MM.1S (cell line): ENCODE data around the gene CACNA1H.

Experiments used
- DNase-seq: peaks from one replicate; pipeline ENCODE4 v3.0.0-alpha.2; 2015
- H2AFZ ChIP-seq: fragments of 300-600 bp; sonication (generic); 2 replicates; pipeline ENCODE4 v1.6.0; 2016; ENCODE audit warnings: antibody characterized with exemption, low read length
- H3F3A ChIP-seq: fragments of 300-600 bp; sonication (generic); 2 replicates; pipeline ENCODE4 v1.6.1; 2016; ENCODE audit warnings: mild to moderate bottlenecking, antibody characterized with exemption, low read length, moderate library complexity, mixed read lengths; ENCODE audit not compliant: insufficient read depth
- H3K27ac ChIP-seq: fragments of 300-600 bp; sonication (generic); 2 replicates; pipeline ENCODE4 v1.5.1; 2016; ENCODE audit warnings: mild to moderate bottlenecking, low read length
- H3K27me3 ChIP-seq: fragments of 300-600 bp; sonication (generic); replicated peaks from 2 replicates; pipeline ENCODE4 v1.6.0; 2016; ENCODE audit warnings: low read length; ENCODE audit not compliant: insufficient read depth
- H3K36me3 ChIP-seq: fragments of 300-600 bp; sonication (generic); replicated peaks from 2 replicates; pipeline ENCODE4 v1.6.1; 2016; ENCODE audit warnings: mild to moderate bottlenecking, low read length, mixed read lengths; ENCODE audit not compliant: insufficient read depth
- H3K4me1 ChIP-seq: fragments of 300-600 bp; sonication (generic); 2 replicates; pipeline ENCODE4 v1.6.1; 2016; ENCODE audit warnings: low read length, mixed read lengths
- H3K4me2 ChIP-seq: fragments of 300-600 bp; sonication (generic); 2 replicates; pipeline ENCODE4 v1.6.0; 2016; ENCODE audit warnings: low read depth, low read length
- H3K4me3 ChIP-seq: fragments of 300-600 bp; sonication (generic); 2 replicates; pipeline ENCODE4 v1.5.1; 2016; ENCODE audit warnings: low read length, mixed read lengths
- H3K79me2 ChIP-seq: fragments of 300-600 bp; sonication (generic); 2 replicates; pipeline ENCODE4 v1.6.1; 2016; ENCODE audit warnings: mixed run types, low read length, mixed read lengths
- H3K9ac ChIP-seq: fragments of 300-600 bp; sonication (generic); 2 replicates; pipeline ENCODE4 v1.6.1; 2016; ENCODE audit warnings: low read length, mixed read lengths
- H3K9me2 ChIP-seq: fragments of 300-600 bp; sonication (generic); replicated peaks from 2 replicates; pipeline ENCODE4 v1.6.1; 2016; ENCODE audit warnings: mild to moderate bottlenecking, low read length, mixed read lengths; ENCODE audit not compliant: insufficient read depth
- H3K9me3 ChIP-seq: fragments of 300-600 bp; sonication (generic); replicated peaks from 2 replicates; pipeline ENCODE4 v1.6.1; 2016; ENCODE audit warnings: mild to moderate bottlenecking, low read length, mixed read lengths; ENCODE audit not compliant: insufficient read depth
- H4K20me1 ChIP-seq: fragments of 300-600 bp; sonication (generic); 2 replicates; pipeline ENCODE4 v1.6.1; 2016; ENCODE audit warnings: mild to moderate bottlenecking, low read length, moderate library complexity, mixed read lengths; ENCODE audit not compliant: insufficient read depth
- CTCF ChIP-seq: fragments of 300-600 bp; sonication (generic); IDR thresholded peaks from 2 replicates; pipeline ENCODE4 v1.5.1; 2016; ENCODE audit warnings: antibody characterized with exemption, low read length, mixed read lengths
- EZH2 ChIP-seq: fragments of 300-600 bp; sonication (generic); optimal IDR thresholded peaks from 2 replicates; pipeline ENCODE3; 2017; ENCODE audit warnings: low read depth, mild to moderate bottlenecking, antibody characterized with exemption, low read length, mixed read lengths
- EZH2phosphoT487 ChIP-seq: fragments of 300-600 bp; sonication (generic); IDR thresholded peaks from 2 replicates; pipeline ENCODE4 v1.6.1; 2018; ENCODE audit warnings: antibody characterized with exemption, low read length

The CACNA1H gene

GRCh38 chr16:1214719-1215118 is 61.8 kb downstream of the CACNA1H start:
- no peak overlapping the region for H3K27ac ChIP-seq
- no peak overlapping the region for H3K9ac ChIP-seq
- H3K4me1 ChIP-seq: no peaks in the 10 kb centered on the region
- no peak overlapping the region for H3K4me3 ChIP-seq
- H3F3A ChIP-seq: no peaks in the 10 kb centered on the region
- H3K4me2 ChIP-seq: no peak overlapping the region
- H3K36me3 ChIP-seq: no peaks in the 10 kb centered on the region
- H4K20me1 ChIP-seq: no peaks in the 10 kb centered on the region
- TF ChIP-seq CTCF (no peak), EZH2phosphoT487 (no peak), EZH2 (no peak)
- no peaks in the 10 kb centered on the region for H3K79me2 ChIP-seq
- H3K9me3 ChIP-seq: no peaks in the 10 kb centered on the region
- H3K27me3 ChIP-seq: peaks cover 96% of the 10 kb centered on the region
- no peak overlapping the region for H2AFZ ChIP-seq
- H3K9me2 ChIP-seq: no peaks in the 10 kb centered on the region
- DNase-seq: no peak

GRCh38 chr16:1215574-1216295 is 62.8 kb downstream of the CACNA1H start:
- H3F3A ChIP-seq: no peaks in the 10 kb centered on the region
- H2AFZ ChIP-seq: no peak overlapping the region
- no peaks in the 10 kb centered on the region for H3K36me3 ChIP-seq
- no peak overlapping the region for H3K4me3 ChIP-seq
- H3K27me3 ChIP-seq: peaks cover 98% of the 10 kb centered on the region
- no peaks in the 10 kb centered on the region for H4K20me1 ChIP-seq
- no peak for TF ChIP-seq EZH2phosphoT487
- no peak for TF ChIP-seq EZH2
- TF ChIP-seq CTCF: no peak
- H3K9me3 ChIP-seq: no peaks in the 10 kb centered on the region
- no peak overlapping the region for H3K27ac ChIP-seq
- no peaks in the 10 kb centered on the region for H3K79me2 ChIP-seq
- H3K9me2 ChIP-seq: no peaks in the 10 kb centered on the region
- no peak overlapping the region for H3K9ac ChIP-seq
- no peaks in the 10 kb centered on the region for H3K4me1 ChIP-seq
- DNase-seq: no peak
- no peak overlapping the region for H3K4me2 ChIP-seq

DNA sequence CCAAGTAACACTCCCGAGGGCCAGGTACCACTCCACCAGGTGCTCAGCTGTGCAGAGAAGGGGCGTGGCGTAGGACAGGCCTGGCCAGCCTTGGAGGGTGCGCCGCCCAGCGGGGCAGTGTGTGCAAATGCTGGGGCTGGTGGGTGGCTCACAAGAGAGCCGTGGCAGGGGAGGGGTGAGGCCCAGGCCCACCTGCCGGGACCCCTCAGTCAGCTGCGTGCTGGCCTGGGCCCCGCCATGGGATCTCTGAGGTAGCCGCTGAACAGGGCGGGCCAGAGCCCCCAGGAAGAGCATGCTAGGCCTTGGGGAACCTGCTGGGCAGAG is 63.4 kb downstream of the CACNA1H start:
- DNase-seq: no peak
- H2AFZ ChIP-seq: no peak overlapping the region
- H3K4me3 ChIP-seq: no peak overlapping the region
- TF ChIP-seq CTCF (no peak), EZH2phosphoT487 (no peak), EZH2 (no peak)
- H4K20me1 ChIP-seq: no peaks in the 10 kb centered on the region
- H3F3A ChIP-seq: no peaks in the 10 kb centered on the region
- no peaks in the 10 kb centered on the region for H3K9me2 ChIP-seq
- H3K27ac ChIP-seq: no peak overlapping the region
- peaks cover 98% of the 10 kb centered on the region for H3K27me3 ChIP-seq
- H3K4me1 ChIP-seq: no peaks in the 10 kb centered on the region
- H3K9me3 ChIP-seq: no peaks in the 10 kb centered on the region
- no peak overlapping the region for H3K4me2 ChIP-seq
- H3K79me2 ChIP-seq: no peaks in the 10 kb centered on the region
- no peak overlapping the region for H3K9ac ChIP-seq
- no peaks in the 10 kb centered on the region for H3K36me3 ChIP-seq
